ENCODE measurements around the gene DGUOK. TPM values are rescaled to one million over a fixed set of nuclear protein-coding genes. Genes with fewer than 3 reads are reported as not detected.

The DGUOK gene
- total and polyA plus RNA-seq, 10 of the 15 experiments (the other 5 are each of a cell fraction or from before 2014, with no cell fraction given): 64.4 to 234 (median 91.4) TPM

DNA sequence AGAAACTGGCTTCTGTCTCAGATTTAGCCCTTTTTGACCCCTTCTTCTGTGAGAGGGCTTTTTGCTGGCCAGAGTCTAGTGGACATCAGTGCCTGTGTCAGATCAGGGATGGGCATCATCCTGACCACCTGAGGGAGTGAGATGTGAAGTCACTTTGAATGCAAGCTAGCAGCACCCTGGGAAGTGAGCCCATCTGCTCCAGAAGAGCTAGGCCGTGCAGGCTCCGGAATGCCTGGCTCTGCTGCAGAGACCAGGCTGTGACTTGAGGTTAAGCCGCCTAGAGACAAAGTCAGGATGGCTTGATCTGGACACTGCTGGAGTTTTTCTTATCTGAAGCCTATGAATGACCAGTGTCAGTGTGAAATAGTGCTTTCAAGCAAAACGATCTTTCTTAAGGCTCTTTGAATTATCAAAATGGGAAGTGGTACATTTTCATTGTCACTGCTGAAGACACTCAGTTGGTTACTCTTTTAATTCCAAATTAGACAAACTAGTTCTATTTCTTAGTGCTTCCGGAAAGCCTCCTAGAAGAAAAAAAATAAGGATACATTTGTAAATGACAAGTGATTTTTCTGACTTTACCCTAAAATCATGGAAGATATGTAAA is 20.8 kb downstream of the DGUOK start:
- ChIA-PET POLR2A (interaction anchor here (0.6 kb wide), 1 partner anchor 235 kb away, joined by 3 read pairs; no protein-coding TSS in a partner anchor), CTCF (no interaction called here), RAD21 (ENCODE audit: unreplicated experiment) (no interaction called here), SMC1A (ENCODE audit: uncharacterized antibody, unreplicated experiment) (interaction anchor here (0.9 to 2.4 kb wide), 3 partner anchors 23 to 148 kb away, joined by 3 to 15 read pairs (median 4); no protein-coding TSS in a partner anchor)
- Histone ChIP-seq H3K4me2 (ENCODE audit: control insufficient read depth, insufficient read depth) (no peak overlapping the region), H3K9me3 (replicated peaks; ENCODE audit: control insufficient read depth, insufficient read depth, low read length) (no peaks in the 10 kb centered on the region), H3K4me1 (ENCODE audit: control insufficient read depth, insufficient read depth, low read length) (peaks cover 4% of the 10 kb centered on the region; the same call in 1 of the 2 replicates), H3K9ac (ENCODE audit: control insufficient read depth, insufficient read depth, low read length) (no peak overlapping the region), H3K4me3 (no peak overlapping the region), H3K27ac (ENCODE audit: control insufficient read depth, insufficient read depth) (no peak overlapping the region), H2AFZ (ENCODE audit: control insufficient read depth, low read depth, low read length) (no peak overlapping the region), H4K20me1 (ENCODE audit: control insufficient read depth, insufficient read depth) (no peaks in the 10 kb centered on the region), H3K36me3 (ENCODE audit: control insufficient read depth in 2 of 2, insufficient read depth in 2 of 2, low read length in 1 of 2) (peaks cover 18 to 29% of the 10 kb centered on the region in 2 experiments), H3K79me2 (ENCODE audit: control insufficient read depth, insufficient read depth, low read length) (peaks cover 23% of the 10 kb centered on the region), H3K27me3 (replicated peaks in 1 of 2; ENCODE audit: control insufficient read depth in 2 of 2, insufficient read depth in 2 of 2, low read length in 1 of 2) (no peaks in the 10 kb centered on the region)
- intact Hi-C loops (cut with micrococcal nuclease; ENCODE audit: unreplicated experiment) (no loop called here), in situ Hi-C loops (cut with MboI) (no loop called here)
- FAIRE-seq (no peak), DNase-seq (ENCODE audit: low read depth, low spot score) (no peak), ATAC-seq (no peak)
- 81% methylated on average over 5 of the region's 5 CpGs for WGBS (ENCODE audit: insufficient coverage, insufficient replicate concordance, low lambda C conversion rate, missing lambda C conversion rate)
- TF ChIP-seq SRF (IDR thresholded peaks at IDR 0.05; ENCODE audit: low read depth in 2 of 2, low read length in 2 of 2) (no peak), SPI1 (IDR thresholded peaks at IDR 0.05; ENCODE audit: borderline replicate concordance, insufficient read depth, low read depth, low read length) (peak; percentile 41; the same call in 1 of the 2 replicates), EP300 (IDR thresholded peaks at IDR 0.05; ENCODE audit: borderline replicate concordance in 1 of 2, control insufficient read depth in 1 of 2, low read depth in 2 of 2, low read length in 2 of 2) (no peak), CEBPZ (IDR thresholded peaks at IDR 0.05; ENCODE audit: low read depth, low read length) (no peak), CREM (IDR thresholded peaks at IDR 0.05; ENCODE audit: low read depth) (no peak), NBN (IDR thresholded peaks at IDR 0.05) (no peak)
- BruUV-seq (replicated peaks): no TSS peak

All from GM12878 (cell line).